Kidney epithelial cell (primary cell): Measurements from ENCODE around the gene TNIP1. TPM values are rescaled to one million over a fixed set of nuclear protein-coding genes. Genes with fewer than 3 reads are reported as not detected.
A peak's percentile ranks its signal among the peaks of the same experiment; 100 is the strongest.

ENCODE experiments used
- DNase-seq: peaks from one replicate; pipeline ENCODE4 v3.0.0-alpha.2; 2010; ENCODE audit warnings: low read depth
- H3K27me3 ChIP-seq: 2 replicates; pipeline ENCODE4 v1.6.0; 2011; ENCODE audit warnings: low read length; ENCODE audit not compliant: control insufficient read depth, insufficient read depth
- H3K36me3 ChIP-seq: 2 replicates; pipeline ENCODE4 v1.5.1; 2011; ENCODE audit warnings: low read length; ENCODE audit not compliant: control insufficient read depth, insufficient read depth
- H3K4me3 ChIP-seq: 2 replicates; pipeline ENCODE4 v1.5.1; 2011; ENCODE audit warnings: low read depth, mild to moderate bottlenecking, control low read depth, low read length
- CTCF ChIP-seq: IDR thresholded peaks from 2 replicates; pipeline ENCODE4 v1.5.1; 2011; ENCODE audit warnings: mild to moderate bottlenecking, moderate library complexity, low read length, control low read depth, inconsistent platforms; ENCODE audit not compliant: insufficient read depth, poor library complexity, severe bottlenecking
- total RNA-seq: library from RNA; depleted of rRNA; stranded (reverse); fragments of >200 nt; gene quantifications from 2 replicates; pipeline ENCODE4 v1.2.3, GENCODE V29; 2015

The TNIP1 gene
- total RNA-seq, 1 donor from 2014 or later = 454 TPM

DNA sequence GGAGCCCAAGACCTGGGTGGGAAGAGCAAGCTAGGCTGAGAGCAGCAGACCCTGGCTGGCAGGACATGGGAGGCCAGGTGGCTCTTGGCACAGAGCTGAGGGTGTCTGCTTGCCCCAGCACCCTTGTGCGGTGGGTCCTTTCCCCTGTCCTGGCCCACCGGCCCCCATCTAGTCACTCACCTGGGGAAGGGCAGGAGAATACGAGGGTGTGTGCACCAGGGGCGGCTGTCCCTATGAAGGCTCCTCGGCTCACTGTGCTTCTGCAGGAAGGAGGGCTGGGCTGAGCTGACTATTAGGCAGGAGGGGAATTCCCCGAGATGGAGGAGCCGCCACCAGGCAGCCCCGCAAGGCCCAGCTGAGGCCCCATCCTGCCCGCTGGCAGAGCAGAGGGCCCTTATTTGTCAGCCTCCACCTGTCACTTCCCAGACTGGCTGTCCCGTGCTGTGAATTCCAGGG, 6.1 kb upstream of the TNIP1 start:
- H3K27me3 ChIP-seq = no peaks in the 10 kb centered on the region
- no peak for TF ChIP-seq CTCF
- no peak for DNase-seq
- H3K4me3 ChIP-seq = peak overlapping the region; percentile 27
- no peaks in the 10 kb centered on the region for H3K36me3 ChIP-seq

DNA sequence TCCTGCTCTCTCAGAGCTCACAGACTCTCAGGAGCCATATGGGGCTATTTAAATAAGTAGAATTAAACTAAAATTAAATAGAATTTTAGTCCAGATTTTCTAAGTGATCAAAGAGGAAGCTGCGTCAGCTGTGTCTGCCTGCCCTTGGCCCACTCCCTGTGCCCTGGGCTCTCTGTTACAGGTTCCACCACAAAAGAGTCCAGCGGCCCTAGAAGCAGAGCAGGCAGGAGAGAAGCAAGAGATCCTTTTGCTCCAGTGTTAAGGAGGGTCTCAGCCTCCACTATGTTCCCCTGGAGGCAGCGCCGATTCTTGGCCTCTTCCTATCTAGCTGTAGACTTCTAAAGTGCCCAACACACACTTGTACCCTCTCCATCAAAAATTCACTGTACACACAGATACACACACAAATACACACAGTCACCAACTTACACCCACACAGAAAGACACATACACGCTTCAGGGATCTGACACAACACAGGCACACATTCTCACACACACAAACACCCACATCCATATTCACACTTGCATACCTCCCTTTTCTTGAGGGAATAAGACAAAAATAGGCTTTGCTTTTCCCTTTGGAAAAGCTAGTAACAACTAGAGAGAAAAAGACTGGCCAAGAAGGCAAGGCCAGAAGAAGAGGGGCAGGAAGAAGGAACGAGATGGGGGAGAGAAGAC, 5.5 kb upstream of the TNIP1 start:
- Histone ChIP-seq H3K4me3 (peak overlapping the region; percentile 27), H3K27me3 (no peaks in the 10 kb centered on the region), H3K36me3 (no peaks in the 10 kb centered on the region)
- no peak for TF ChIP-seq CTCF
- DNase-seq = no peak

DNA sequence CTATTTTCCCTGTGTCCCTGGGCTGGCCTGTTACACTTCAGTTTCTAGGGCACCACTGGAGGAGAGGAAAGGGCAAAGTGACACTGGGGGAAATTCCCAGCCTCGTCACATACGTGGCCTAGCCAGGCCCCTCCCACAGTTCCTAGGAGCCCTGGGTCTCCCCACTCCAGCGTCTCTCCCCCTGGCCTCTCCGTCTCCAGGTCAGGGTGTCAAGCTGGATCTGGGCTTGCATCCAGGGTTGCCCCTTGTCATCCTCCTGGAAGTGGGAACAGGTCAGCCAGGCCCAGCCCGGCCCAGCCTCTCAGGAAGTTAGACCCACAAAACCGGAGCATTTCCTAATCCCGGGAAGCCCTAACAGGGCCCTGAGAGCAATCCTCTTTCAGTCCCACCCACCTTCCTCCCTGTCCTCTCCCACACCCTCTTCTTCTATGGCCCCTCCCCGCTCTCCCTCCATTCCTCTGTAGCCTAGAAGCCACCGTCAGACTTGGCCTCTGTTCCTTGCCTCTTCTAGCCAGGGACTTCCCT, 4.7 kb upstream of the TNIP1 start:
- TF ChIP-seq CTCF = no peak
- H3K27me3 ChIP-seq = no peaks in the 10 kb centered on the region
- H3K4me3 ChIP-seq = no peak overlapping the region
- DNase-seq = no peak
- H3K36me3 ChIP-seq = no peaks in the 10 kb centered on the region

DNA sequence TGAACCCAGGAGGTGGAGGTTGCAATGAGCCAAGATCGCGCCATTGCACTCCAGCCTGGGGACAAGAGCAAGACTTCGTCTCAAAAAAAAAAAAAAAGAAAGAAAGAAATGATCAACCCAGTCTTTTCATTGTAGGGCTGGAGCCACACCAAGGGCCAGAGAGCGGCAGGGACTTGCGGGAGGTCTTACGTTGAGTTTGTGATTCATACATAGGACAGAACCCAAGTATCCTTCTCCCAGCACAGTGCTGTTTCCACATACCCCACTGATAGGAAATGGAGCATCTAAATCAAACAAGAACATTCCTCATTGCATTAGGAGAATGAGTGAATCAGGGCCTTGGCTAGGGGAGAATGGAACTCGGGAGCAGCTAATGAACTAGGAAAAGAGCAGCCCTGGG, 3.5 kb upstream of the TNIP1 start:
- DNase-seq = no peak
- TF ChIP-seq CTCF = no peak
- no peaks in the 10 kb centered on the region for H3K27me3 ChIP-seq
- H3K4me3 ChIP-seq = no peak overlapping the region
- H3K36me3 ChIP-seq = no peaks in the 10 kb centered on the region

DNA sequence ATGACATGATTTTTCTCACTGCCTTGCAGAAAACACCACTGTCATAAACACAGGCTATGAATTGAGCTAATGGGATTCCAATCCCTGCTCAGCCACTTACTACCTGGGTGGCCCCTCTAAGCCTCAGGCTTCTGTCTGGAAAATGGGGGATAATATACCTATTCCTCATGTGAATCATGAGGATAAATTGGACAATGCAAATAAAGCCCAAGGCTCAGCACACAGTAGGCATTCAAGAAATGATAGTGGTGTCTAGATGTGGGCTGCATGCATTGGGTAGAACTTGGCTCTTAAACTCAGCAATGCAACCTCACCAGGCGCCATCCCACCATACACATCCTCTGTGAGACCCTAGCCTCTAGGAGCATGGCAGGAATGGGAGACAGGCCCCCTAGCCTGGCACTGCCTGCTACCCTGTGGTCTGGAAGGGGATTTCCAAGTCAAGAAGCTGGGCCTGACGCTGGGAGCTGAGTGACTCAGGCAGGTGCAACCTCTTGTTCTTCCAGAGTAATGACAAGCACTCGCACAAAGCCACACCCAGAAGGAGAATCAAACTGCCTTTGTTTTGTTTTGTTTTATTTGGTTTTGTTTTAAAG, 2.3 kb upstream of the TNIP1 start:
- TF ChIP-seq CTCF = no peak
- DNase-seq = peak; percentile 95
- Histone ChIP-seq H3K4me3 (no peak overlapping the region), H3K36me3 (no peaks in the 10 kb centered on the region), H3K27me3 (no peaks in the 10 kb centered on the region)

GRCh38 chr5:151082282-151082902, 1.6 kb upstream of the TNIP1 start:
- no peaks in the 10 kb centered on the region for H3K27me3 ChIP-seq
- no peak overlapping the region for H3K4me3 ChIP-seq
- TF ChIP-seq CTCF = peak; percentile 40
- H3K36me3 ChIP-seq = no peaks in the 10 kb centered on the region
- no peak for DNase-seq
